Fibroblast of gingiva (primary cell): ENCODE results near the gene KCND3.

Experiments
- DNase-seq: peaks from one replicate; pipeline ENCODE4 v3.0.0-alpha.2; 2011; ENCODE audit warnings: low read depth

KCND3 gene

DNA sequence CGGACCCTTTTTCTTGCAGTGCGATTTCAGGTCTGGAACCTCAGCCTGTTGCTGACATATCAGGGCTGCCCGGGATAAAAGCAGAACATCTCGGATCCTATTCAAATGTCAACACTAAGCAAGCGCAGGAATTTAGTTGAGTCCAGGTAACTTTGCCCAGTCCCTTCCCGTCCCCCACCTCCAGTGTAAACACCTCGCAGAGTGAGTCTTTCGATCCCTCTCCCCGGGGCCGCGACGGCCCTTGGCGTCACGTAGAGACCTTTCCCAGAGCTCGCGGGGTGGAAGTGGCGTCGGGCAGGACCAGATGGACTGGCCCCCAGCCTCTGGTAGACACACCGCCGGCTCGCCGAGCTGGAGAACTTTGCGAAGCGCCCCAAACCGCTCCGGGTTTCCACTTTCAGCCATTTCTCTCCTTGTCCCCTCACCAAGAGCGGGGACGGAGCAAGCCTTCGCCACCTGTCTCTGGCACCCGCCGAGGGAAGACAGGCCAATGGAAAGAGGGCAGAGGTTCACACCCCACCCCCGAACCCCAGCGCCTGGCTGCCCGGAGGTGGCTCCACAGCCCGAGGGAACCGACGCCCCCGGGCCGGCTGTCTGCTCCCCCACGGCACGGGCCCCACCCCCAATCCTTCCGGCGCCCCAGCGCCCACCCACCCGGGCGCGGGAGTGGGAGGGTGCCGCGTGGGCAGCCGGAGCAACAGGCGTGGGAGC lies 570 bp downstream of the KCND3 start:
- no peak for DNase-seq

GRCh38 chr1:111988377-111988742 lies 1.1 kb downstream of the KCND3 start:
- DNase-seq = no peak

DNA sequence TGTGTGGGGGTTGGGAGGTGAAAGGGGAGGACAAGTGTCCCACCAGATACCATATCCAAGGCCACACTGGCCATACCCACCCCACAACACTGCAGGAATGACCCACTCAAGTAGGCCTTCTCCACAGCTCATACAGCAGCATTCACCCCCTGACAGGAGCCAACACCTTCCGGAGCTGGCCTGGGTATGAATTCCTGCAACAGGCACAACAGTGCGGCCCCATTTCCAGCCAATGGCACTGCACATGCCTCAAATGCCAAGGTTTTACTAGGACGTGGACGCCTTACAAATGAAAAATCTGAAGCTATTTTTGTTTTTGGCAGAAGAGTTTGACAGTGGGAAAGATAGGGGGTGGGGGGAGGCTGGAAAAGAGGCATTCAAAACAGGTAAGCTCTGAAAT lies 2.0 kb downstream of the KCND3 start:
- DNase-seq = no peak

GRCh38 chr1:111983500-111983899 lies 6.0 kb downstream of the KCND3 start:
- no peak for DNase-seq

- no peak for DNase-seq
These were observed 7.0 kb downstream of the KCND3 start for GRCh38 chr1:111982428-111982827.

GRCh38 chr1:111981871-111982270 lies 7.6 kb downstream of the KCND3 start:
- no peak for DNase-seq

- DNase-seq = no peak
These were observed 8.4 kb downstream of the KCND3 start for GRCh38 chr1:111981090-111981489.

- DNase-seq = no peak
These were observed 8.8 kb downstream of the KCND3 start for GRCh38 chr1:111980686-111981085.

DNA sequence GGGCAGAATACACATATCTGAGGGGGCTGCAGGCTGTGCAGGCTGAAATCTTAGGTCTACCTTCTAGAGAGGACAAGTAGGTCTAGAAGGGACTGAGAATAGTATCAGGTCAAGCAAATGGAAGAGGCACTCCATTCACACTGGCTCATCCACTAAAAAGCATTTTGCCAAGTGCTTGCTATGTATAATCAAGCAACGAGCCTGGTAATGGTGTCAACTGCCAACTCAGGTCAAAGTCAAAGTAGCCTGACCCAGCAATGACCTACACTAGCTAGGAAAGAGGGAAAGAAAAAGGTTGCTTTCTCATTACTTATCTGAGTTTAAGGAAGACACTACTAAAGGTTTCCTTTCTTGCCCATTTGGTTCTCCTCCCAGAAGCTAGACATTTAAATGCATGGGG lies 10.8 kb downstream of the KCND3 start:
- no peak for DNase-seq

- no peak for DNase-seq
These were observed 12.1 kb downstream of the KCND3 start for GRCh38 chr1:111977378-111977777.

DNA sequence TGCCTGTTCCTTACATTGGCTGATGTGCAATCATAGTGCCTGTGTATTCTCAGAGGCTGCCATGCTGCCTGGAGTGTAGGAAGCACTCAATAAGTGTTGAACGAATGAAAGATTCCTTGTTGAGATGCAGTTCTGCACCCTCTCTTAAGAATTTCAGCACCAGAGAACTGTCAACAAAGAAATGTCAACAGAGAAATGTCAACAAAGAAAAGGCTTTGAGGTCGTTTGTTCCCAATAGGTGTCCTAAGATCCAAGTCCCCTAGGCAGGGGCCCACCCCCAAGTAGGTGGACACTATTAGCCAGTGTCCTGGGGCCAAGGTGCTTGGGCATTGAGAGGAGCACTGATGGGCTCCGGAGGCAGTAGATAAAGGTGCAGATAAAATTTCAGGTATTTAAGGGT lies 12.6 kb downstream of the KCND3 start:
- no peak for DNase-seq

GRCh38 chr1:111976332-111976731 lies 13.1 kb downstream of the KCND3 start:
- no peak for DNase-seq

DNA sequence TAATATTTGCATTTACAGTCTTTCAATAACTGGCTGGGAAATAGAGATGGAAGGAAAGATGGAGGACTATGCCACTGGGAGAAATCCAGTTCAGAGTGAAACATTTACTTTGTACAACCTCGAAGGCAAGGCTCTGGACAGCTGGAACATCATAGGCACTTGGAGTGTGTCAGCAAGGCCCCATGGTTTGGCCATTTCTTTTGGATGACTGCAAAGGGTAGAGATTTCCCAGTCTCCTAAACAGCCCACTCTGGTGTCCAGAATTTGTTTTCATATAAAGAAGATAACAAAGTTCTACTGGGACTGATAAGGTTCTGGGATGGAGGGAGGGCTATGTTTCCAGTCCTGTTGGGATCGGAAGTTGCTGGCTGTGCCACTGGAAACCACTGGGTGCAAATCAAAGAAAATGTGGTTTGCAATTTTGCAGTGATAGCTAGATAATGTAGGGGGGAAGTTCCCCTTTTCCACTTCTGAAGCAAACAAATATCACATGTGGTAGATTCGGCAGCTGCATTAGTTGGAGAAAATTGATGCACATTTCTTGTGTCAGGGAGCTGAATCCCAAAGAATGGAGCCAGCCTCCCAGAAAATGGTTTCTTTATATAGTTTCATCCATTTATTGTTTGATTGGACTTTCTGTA lies 16.2 kb downstream of the KCND3 start:
- DNase-seq = no peak

- DNase-seq = no peak
These were observed 18.1 kb downstream of the KCND3 start for GRCh38 chr1:111971396-111971795.

- no peak for DNase-seq
These were observed 21.0 kb downstream of the KCND3 start for GRCh38 chr1:111968511-111968910.

GRCh38 chr1:111967886-111968285 lies 21.6 kb downstream of the KCND3 start:
- no peak for DNase-seq

DNA sequence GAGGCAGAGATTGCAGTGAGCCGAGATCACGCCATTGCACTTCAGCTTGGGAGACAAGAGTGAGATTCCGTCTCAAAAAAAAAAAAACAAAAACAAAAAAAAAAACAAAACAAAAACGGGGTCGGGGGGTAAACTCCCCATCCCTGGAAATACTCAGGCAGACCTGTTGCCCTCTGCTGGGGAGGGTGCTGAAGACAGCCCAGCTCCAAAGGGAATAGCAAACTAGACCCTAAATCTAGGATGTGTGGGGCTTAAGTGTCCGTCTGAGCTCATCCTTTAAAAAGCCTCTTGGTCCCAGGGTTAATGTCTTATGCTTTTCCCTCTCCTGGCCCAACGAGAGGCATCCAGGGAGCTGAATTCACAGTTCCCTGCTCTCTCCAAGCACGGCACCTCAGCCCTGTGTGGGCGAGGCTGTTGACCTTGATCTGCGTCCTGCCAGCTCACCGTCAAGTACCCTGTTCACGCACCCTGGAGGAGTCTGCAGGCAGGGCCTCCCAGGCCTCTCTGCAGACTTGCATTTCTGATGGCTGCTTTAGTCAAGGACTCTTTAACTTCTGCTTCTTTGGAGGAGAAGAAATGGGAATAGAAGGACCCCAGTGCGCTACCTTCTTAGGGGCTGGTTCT lies 22.3 kb downstream of the KCND3 start:
- DNase-seq = no peak

GRCh38 chr1:111965781-111966443 lies 23.6 kb downstream of the KCND3 start:
- no peak for DNase-seq

- DNase-seq = no peak
These were observed 25.3 kb downstream of the KCND3 start for GRCh38 chr1:111963985-111964738.

DNA sequence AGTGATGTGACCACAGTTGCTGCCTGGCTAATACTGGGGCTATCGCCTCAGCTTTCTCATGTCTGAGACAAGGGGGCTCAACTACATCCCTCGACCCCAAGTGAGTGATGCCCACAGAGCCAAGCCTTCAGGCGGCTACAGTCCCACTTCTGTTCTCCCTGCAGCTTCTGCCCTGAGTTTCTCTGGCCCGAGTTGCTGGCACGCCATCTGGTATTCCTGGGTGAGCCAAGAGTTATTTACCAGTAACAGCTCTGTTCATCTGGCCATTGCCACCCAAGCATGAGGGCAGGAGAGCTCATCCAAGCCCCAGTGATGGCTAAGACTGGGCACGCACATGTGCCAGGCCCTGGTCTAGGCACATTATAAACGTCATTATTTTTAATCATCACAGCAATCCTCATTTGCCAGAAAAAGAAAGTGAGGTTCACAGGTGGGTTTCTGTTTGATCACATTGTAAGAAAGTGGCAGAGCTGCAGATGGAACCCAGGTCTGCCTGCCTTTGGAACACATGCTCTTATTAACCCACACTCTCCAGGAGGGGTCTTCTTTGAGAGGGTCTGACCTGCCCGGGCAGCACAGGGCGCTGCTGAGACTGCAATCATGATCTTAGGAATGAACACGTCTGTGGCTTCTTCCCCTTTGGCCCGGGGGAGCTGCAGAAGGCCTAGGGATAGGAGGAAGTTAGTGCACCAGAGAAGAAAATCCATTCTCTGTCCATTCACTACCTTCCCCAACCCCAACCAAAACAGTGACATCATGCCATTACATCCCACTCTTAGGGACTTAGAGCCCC lies 27.5 kb downstream of the KCND3 start:
- DNase-seq = no peak

GRCh38 chr1:111961016-111961415 lies 28.5 kb downstream of the KCND3 start:
- DNase-seq = no peak
